H54 (cell line): ENCODE results near the gene ANAPC2.
A peak's percentile ranks its signal among the peaks of the same experiment; 100 is the strongest.

Experiments used
- DNase-seq: peaks from one replicate; pipeline ENCODE4 v3.0.0; 2011; ENCODE audit warnings: low spot score, mixed read lengths; ENCODE audit not compliant: insufficient read length
- FAIRE-seq: peaks from 3 replicates; lab custom pipeline; 2011; peaks lifted over from hg19 to GRCh38; lab: Jason Lieb, UNC
- POLR2A ChIP-seq: IDR thresholded peaks from 2 replicates; pipeline ENCODE4 v1.6.1; 2011; ENCODE audit warnings: low read depth, mild to moderate bottlenecking, low read length

Gene ANAPC2

DNA sequence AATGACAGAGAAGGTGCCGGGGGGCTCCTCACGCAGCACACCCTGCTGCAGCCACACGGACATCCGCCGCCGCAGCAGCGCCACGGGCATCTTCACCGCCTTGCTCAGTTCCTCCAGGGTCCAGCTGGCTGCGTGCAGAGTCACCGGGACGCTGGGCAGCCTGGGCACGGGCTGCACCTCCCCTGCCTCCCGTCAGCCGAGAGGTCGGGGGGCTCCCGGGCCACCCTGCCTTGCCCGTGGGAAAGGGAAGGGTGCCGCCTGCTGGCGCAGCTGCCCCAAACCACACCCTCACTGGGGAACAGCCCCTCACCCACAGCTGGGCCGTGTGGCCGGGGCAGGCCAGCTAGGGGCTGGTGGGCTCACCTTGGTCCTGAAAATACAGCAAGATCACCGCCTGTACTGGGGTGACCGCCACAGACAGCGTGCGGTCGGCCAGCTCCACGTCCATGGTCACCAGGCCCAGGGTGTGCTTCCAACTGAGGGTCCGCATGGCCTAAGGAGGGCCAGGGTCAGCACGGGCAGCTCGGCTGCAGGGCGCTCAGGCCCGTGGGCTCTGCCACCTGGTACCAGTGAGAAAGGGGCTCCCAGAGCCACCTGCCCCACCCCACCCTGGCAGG lies 12.9 kb downstream of the ANAPC2 start:
- DNase-seq: no peak
- TF ChIP-seq POLR2A: no peak
- no peak for FAIRE-seq

DNA sequence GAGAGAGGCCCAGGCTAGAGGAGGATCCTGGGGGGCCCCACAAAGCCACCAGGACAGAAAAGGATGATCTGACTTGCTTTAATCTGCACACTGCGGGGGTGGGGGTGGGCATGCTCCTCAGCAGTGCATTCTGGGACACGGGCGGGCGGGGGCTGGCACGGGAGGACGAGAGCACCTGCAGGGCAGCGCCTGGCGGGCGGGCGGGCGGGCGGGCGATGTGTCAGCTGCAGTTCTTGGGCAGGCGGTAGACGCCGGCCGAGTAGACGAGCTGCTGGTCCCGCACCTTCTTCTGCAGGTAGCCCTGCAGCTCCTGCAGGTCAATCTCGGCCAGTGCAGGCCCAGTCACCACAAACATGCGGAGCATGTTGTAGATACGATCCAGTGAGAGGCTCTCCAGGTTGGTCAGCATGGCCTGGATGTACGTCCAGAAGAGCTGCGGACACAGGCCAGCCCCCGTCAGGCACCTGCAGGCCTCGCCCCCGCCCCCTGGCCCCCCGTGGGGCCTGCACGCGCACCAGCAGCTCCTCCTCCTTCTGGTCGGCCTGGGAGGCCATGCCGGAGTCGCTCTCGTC lies 13.6 kb downstream of the ANAPC2 start:
- no peak for FAIRE-seq
- no peak for TF ChIP-seq POLR2A
- no peak for DNase-seq

- TF ChIP-seq POLR2A: no peak
- FAIRE-seq: no peak
- no peak for DNase-seq
These were observed 14.3 kb downstream of the ANAPC2 start for GRCh38 chr9:137173796-137174664.

DNA sequence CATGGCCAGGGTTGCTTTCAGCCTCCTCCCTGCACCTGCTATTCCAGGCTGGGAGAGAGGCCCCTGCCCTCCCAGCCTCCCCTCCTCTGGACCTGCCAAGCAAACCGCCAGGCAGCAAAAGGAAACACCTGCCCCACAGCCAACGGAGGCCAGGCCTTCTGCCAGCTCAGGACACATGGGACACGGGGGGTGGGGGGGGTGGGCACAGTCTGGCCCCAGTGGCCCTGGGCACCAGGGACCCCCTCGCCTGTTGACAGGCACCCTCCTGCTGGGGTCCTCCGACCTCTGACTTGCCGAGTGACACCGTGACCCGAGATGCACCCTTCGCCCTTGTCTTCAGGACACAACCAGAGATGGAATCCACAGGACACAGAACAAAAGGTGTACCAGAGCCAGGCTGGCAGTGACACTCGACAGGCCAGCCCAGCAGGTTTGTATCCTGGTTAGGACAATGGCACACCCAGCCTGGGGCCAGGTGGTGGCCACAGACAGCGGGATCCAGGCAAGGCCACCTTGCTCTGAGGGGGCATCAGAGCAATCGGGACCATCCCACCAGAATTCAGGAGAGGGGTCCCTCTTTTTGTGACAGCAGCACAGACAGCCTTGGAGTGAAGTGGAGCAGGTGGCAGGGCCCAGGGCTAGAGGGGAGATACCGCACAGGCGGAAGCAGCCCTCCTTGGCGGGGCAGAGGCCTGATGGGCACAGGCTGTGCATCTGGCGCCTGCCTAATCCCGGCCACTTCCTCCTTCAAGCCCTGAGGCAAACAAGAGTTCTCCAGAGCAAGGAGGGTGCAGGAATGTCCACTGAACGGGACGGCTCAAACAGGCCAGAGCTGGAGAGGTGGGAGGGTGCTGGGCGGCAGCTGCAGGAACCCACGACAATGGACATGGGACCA lies 15.2 kb downstream of the ANAPC2 start:
- no peak for TF ChIP-seq POLR2A
- no peak for FAIRE-seq
- DNase-seq: peak; percentile 65

- DNase-seq (peak; percentile 47), FAIRE-seq (no peak)
These were observed 17.0 kb downstream of the ANAPC2 start for GRCh38 chr9:137171149-137171900.

GRCh38 chr9:137170486-137171148 lies 17.7 kb downstream of the ANAPC2 start:
- no peak for DNase-seq
- no peak for FAIRE-seq
- TF ChIP-seq POLR2A: no peak

More at GRCh38 chr9:137171149-137171900, 17.0 kb downstream of the ANAPC2 start:
- TF ChIP-seq POLR2A: no peak

- FAIRE-seq: no peak
These were observed 18.4 kb downstream of the ANAPC2 start, which contains the start of gene LRRC26 for GRCh38 chr9:137169896-137170358. LRRC26 (minus strand) TSS chr9:137170051; CDS start chr9:137169943, 108 bp downstream.

DNA sequence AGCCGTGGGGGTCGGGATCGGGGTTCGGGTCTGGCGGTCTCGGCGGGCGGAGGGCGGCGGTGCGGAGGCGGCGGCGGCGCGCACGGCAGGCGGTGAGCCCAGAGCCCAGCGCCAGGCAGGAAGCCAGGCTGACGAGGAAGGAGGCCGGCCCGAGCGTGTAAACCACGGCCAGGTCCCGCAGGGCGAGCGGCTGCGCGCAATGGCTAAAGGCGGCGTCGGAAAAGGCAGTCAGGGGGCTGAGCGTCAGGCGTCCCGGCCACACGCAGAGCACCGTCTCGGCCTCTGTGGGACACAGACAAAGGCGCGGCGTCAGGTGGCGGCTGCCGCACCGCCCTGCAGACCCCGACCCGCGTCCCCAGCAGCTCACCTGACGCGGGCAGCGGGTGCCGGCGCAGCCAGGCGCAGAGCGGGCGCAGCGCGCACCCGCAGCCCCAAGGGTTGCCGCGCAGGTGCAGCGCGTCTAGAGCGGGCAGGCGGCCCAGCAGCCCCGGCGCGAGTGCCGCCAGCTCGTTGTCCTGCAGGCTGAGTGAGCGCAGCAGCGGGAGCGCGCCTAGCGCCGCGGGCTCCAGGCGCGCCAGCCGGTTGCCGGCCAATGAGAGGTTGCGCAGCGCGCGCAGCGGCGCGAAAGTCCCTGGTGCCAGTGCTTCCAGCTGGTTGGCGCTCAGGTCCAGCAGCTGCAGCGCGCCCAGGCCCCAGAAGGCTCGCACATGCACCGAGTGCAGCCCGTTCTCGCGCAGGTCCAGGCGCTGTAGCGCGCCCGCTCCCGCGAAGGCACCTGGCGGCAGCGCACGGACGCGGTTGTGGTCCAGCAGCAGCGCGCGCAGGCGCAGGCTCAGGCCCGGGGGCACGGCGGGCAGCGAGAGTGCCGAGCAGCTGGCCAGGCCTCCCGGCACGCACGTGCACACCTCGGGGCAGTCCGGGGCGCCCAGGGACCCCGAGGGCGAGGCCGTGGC lies 19.2 kb downstream of the ANAPC2 start:
- FAIRE-seq (no peak), DNase-seq (no peak)
- TF ChIP-seq POLR2A: 0 out of 2 replicates have a peak, but pooled peaks have one; percentile 21

More at GRCh38 chr9:137169896-137170358, 18.4 kb downstream of the ANAPC2 start, which contains the start of gene LRRC26:
- no peak for DNase-seq
- no peak for TF ChIP-seq POLR2A

DNA sequence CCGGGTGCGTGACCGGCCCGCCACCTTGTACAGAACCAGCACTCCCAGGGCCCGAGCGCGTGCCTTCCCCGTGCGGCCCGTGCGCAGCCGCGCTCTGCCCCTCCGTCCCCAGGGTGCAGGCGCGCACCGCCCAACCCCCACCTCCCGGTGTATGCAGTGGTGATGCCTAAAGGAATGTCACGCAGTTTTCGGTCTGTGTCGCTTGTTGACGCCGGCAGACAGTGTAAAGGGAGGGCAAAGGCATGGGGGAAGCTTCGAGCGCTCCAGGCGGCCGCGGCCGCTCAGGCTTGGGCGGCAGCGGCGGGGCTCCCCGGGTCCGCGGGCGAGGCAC lies 19.8 kb downstream of the ANAPC2 start:
- DNase-seq: no peak
- TF ChIP-seq POLR2A: no peak
- no peak for FAIRE-seq

- DNase-seq (peak; percentile 96), FAIRE-seq (no peak)
- no peak for TF ChIP-seq POLR2A
These were observed 20.4 kb downstream of the ANAPC2 start for GRCh38 chr9:137167747-137168572.
